ENCODE measurements around the gene SORBS1.

The SORBS1 gene

DNA sequence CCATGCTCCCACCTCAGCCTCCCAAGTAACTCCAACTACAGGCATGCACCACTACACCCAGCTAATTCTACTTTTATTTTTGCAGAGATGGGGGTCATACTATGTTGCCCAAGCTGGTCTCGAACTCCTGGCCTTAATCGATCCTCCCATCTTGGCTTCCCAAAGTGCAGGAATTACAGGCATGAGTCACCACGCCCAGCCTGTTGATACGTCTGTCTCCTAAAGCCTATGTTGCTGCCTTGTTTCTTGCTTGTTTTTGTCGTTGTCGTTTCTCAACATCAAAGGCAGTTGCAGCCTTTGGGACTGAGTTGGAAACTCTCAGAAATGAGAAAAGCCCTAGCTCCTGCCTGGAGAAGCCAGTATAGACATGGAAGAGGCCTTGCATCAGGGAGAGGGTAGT lies 49.9 kb downstream of the SORBS1 start:
- no peak for DNase-seq

DNA sequence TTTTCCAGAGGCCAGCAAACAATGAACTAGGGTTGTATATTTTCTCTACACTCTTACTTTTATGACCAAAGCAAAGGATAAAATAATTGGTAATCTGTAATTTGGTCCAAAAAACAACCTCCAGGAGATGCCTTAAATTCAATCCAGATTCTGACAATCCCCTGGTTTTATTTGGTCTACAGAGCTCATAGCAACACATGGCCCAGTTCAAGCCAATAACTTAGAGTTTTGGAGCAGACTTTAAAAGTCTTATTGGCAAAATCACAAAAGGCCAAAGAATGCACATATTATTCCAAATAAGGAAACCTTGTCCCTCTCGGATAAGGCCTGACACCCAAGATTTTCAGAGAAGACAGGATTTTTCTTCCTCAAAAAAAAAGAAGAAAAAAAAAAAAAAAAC lies 51.9 kb downstream of the SORBS1 start:
- no peak for DNase-seq

DNA sequence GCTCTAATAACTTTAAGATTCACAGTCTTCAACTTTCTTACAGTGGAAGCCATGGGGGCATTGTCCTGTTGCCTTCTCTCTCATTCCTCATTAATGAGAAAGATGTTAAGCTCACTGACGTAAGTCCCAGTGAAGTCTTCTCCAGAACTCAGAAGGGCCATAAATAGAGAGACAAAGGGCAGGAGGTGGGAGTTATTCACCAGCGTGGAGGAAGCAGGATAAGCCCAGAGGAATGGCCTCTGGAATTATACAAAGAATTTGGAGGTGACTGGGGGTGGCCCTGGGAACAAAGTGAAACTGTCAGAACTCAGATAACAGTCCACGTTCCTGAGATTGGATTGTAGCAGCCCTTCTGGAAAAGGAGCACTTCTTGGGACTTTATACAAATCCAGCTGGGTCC lies 52.4 kb downstream of the SORBS1 start:
- no peak for DNase-seq

DNA sequence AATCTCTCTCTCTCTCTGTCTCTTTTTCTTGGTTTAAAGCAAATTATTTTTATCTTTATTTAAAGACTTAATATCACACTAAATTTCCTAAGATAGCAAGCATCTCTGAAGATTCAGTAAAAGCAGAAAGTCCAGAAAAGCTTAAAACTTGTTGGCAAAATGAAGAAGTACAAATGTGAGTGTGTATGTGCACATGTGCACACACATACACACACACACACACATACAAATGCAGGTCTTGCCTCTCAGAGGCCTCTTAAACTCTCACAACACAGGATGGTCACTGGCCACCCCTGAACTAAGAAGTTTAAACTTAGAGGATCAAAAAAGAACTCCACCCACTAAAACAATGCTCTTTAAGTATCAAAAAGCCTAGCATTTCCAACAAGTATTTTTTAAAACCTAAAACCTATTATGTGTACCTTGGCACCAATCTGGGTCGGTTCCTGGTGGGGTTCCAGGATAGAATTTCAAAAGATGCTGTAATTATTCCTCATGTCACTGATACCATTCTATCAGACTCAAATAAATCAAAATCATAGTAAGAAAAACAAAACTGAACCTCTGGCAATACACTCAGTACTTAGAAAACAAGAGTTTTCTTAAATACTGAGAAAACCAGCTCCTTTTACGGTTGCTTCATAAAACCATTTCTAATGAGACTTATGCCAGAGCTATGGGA lies 55.0 kb downstream of the SORBS1 start:
- DNase-seq = no peak

DNA sequence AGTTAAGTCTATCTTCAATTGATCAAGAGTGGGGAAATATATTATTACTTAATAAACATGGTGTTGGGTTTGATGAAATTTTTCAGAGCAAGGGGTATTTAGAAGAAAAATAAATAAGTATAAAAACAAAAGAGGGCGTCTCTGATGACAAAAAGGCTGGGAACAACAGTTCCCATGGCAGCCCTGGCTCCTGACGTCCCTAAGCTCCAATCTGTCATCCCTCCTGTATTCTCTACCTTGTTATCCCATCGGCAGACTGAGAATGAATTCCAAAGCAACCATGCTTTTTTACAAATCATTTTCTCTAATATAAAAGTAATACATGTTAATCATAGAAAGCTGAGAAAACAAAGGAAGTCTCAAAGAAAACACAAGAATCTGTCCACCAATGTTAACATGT lies 55.5 kb downstream of the SORBS1 start:
- DNase-seq = no peak

DNA sequence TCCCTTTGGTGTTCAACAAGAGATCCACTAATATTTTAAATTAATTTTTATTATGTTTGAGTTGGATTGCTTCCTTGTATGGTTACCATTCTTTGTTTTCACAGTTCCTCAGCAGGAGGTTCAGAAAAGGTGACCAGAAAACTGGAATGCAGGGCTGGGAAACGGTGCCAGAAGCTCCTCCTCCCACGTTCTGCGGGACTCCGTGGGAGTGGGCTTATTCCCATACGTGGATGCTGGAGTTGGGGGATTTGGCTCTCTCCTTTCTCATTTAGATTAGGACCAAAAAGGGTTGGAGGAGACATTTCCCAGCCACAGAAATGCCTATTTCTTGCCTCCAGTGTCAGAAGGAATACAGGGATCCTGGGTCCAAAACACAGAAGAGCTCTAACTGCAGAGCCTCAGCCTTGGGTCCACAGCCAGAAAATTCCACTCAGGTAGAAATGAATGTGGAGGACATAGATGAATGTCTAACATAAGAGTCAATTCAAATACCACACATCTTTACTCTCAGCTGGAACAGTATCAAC lies 56.0 kb downstream of the SORBS1 start:
- DNase-seq = no peak

DNA sequence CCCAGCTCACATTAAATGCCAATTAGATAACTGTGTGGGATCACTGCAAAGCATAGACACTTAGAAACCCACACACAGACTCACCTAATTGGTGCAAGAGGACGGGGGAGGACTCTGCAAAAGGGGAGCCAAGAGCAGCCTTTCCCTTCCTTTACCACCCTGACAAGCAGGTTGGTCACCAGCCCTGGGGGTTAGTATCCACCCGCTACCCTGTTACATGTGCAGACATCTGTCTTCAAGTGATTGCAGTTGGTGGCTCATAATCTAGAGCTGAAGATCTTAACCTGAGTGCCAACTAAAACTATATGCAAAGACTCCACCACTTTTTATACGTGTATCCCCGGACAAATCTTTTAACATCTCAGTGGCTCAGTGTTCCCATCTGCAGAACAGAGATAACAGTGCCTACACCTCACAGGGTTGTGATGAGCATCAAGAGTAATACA lies 56.9 kb downstream of the SORBS1 start:
- no peak for DNase-seq

DNA sequence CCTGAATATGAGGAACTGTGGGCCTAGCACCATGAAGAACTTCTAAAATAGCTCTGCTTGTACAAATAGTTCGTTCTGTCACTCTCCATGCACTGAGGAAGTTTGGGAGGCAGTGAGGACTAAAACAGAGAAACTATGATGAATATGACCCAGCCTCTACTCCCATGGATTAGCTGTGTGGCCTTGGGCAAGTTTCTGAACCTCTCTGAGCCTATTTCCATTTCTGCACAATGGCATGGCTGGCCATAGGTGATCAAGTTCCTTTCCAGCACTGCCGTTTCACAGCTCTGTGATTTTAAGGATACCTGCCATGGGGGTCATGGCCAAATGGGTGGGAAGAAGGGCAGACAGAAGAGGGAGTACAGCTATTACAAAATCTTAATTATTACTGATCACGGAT lies 57.6 kb downstream of the SORBS1 start:
- no peak for DNase-seq

DNA sequence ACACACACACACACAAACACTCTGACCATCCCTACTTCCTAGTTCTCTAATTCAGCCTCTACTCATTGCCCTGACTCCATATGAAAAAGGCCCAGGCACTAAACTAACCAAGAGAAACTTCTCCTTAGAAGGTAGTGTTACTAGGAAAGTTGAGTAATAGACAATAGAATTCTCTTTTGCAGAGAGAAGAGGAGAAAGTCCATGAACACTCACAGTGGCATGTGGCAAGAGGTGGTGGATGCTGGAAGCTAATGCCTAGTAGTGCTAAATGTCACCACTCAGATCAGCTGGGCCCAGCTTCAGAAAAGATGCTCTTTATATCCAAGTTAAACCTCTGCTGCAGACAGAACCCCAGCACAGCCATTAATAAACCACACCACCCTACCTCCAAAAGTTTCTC lies 58.2 kb downstream of the SORBS1 start:
- no peak for DNase-seq

DNA sequence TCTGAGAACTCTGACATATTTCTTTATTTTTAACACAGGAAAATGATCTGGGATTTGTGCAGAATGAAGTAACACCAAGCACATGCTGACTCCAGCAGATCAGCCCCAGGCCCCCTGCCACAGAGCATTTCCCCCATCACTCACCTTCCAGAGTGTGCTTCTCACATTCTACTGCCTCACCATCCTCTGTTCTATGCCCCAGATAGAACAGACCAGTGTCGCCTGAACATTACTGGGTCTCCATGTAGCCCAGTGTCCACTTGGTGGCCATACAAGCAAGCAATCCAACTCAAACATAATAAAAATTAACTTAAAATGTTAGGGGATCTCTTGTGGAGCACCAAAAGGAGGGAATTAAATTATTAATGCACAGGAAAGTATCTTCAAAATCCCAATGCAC lies 58.8 kb downstream of the SORBS1 start:
- DNase-seq = no peak

DNA sequence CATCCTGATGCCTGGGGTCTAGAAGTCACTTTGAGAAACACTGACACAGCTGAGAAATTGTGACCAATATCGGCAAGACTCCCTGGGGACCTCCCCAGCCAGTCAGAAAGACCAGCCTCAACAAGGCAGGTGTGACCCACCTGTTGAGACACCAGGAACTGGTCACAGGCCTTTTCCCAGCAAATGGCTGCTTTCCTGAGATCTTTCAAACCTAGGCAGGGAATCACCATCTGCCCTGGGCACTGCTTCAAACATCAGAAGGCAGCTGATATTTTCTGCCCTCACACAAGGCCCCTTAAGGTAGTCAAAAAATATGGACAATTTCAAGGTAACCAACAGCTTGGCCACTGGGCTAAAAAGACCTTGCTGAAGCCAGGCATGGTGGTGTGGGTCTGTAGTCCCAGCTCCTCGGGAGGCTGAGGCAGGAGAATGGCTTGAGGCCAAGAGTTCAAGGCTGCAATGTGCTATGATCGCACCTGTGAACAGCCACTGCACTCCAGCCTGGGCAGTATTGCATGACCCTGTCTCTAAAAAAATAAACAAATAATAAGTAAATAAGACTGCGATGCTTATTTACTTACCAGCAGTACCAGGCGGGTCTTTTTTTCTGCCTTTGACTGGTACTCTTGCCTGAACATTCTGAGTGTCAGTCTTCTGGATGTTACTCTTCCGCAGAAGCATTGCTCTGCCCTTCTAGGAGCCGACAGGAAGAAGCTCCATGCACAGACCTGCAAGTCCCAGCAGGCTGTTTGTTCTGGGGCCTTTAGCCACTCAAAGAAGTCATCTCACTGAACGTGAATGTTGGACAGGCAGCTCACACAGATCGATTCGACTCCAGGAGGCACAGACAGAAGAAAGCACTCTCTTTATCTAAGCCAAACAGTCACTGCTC lies 59.7 kb downstream of the SORBS1 start:
- DNase-seq = no peak

DNA sequence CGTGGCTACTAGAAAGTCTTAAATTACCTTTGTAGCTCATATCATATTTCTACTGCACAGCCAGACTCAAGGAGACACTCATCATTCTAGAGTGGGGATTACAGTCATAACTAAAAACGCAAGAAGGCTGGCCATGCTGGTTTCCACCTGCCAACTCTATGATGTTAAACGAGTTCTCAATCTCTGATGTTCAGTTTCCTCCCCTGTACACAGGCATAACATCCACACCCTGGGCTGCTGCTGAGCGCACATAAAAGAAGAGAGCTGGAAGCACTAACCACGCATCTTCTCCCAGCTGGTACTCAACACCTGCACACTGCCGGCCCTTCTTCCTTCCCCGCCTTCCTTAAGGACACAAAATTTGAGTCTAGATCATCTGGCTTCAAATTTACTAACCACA lies 60.5 kb downstream of the SORBS1 start:
- no peak for DNase-seq

DNA sequence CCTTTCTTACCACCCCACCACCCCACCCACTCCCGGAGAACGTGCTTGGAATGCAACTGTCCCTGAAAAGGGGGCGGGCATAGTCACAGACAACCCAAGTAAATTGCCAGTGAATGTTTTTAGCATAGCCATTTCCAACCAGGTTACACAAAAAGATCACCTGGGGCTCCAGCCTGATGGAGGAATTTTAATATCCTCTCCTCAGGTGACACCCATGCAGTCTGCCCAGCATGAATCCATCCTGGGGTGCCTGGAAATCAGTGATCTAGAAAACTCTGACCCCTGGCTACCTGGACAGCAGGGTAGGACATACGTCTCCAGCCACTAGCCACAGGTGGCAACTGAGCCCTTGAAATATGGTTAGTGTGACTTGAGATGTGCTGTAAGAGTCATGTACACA lies 61.1 kb downstream of the SORBS1 start:
- DNase-seq = no peak

DNA sequence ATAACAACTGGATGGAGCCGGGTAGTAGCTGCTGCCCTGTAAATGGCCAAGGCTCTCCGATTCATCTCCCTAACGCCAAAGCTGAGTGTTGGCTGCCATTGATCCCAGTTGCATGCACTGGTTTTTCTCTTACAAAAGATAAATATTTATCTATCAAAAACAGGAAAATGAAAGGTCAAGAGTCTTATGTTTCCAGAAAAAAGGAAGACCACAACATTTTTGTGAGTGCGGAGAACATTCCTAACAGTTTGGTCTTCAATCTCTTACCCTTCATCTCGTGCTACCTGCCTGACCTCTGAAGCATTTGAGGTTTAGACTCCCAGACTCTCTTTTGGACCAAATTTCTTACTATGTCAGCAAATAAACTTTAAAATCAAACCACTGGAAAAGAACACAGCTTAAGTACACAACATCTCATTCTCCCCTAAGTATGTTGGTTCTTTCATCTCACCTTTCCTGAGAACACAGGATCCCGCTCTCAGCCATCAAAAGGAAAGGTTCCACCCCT lies 61.6 kb downstream of the SORBS1 start:
- no peak for DNase-seq

DNA sequence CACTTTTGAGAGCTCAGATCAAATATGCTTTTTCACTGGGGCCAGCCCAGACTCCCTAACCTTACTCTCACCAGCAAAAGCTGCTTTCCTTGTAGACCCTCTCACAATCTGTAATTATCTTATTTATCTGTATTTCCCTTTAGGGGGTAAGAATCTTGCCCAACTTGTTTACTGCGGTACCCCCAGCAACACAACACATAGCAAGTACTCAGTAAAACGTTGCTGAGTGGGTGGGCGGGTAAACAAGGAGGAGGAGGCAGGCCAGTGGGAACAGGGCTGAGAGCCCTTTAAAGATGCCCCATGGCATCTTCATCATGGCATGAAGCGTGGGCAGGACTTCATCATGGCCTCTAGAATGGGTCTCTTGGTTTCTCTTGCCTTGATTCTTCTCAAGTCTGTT lies 64.2 kb downstream of the SORBS1 start:
- no peak for DNase-seq

DNA sequence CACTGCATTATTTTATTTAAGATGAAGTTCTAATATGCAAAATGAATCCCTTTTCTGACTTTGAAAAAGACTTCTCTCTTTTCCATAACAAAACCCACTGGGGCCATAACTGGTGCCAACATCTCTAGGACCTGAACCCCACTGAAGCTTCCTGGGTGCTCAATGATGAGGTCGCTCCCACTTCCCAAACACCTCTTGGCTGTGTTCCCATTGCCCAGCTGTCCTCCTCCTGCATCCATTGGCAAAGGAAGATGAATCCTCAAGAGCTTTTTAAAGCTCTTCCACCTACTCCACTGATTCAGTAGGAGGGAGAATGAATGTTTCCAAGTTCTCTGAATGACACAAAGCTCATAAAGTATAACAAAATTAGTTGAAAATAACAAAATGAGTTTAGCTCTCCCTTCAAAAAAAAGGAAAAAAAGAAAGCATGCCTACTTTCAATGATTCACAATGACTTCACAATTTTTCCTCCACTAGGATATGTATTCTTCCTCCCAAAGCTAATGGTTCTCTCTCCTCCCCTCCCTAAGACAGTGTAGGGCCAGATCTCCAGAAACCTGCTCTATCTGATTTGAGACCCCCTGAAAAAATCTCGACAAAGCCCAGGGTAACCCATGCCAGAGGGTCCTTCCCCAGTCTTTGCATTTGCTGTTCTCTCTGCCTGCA lies 64.8 kb downstream of the SORBS1 start:
- DNase-seq = no peak

DNA sequence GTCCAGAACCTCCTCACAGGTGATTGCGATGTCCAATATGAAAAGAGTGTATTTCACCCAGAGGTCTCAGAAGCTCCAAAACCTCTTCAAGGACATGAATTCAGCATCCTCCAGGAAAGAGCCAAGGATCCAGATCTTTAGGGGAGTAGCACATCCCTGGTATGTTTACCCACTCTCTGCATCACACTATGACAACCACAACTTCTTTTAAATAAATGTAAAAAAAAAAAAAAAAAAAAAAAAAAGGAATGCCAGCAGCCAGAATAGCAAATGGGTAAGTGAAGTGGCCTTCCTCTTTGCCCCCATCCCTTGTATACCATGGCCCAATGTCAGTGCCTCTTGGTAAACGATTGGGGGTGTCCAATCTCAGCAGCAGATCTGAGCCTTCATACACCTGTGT lies 67.3 kb downstream of the SORBS1 start:
- DNase-seq = no peak

DNA sequence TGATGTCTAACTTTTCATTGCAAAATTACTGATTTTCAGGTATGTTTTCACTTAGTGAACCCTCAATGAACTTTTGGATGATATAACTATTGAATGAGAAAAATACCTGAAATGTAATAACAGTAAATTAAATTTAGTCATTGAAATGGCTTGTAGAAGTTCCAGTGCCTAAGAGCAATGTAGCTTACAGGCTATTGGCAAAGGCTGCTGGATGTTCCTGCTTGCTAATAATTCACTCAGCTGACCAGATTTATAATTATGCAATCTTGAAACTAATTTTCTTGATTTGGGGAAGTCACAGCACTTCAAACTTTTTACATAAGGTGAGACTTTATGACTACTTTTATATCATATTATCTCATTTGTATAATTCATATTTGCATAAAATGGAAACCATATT lies 73.2 kb downstream of the SORBS1 start:
- no peak for DNase-seq

DNA sequence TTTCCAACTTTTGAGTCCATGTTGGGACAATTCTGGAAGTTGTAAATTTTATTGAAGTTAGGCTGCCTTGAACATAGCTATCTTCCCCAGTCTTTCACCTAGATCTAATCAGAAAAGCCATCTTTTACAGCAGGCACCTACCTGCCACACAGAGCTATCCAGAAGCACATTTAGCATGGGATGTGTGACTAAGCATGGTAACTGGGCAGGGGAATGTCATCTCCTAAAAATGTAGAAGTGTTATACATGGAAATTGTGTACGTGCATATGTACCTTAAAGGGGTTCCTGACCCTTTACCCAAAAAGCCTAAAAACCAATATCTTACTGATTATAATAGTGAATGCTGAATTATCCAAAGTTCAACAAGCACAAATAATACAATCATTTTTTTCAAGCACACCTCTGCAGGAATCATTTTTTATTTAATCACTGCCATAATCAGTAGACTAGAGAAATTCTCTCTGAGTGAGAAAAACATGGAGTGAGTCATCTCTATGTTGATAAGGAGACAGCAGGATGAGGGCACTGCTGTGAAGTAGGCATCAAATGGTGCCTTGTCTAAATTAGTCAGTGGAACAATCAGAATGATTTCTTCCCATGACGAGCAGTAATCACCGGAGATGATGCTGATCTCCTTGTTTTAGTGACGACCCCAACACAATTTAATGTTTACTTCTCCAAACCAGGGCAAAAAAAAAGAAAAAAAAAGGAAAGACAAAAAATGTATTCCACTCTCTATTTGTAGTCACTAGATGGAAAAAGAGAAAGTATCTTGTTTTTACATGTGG lies 75.9 kb downstream of the SORBS1 start:
- DNase-seq = no peak

DNA sequence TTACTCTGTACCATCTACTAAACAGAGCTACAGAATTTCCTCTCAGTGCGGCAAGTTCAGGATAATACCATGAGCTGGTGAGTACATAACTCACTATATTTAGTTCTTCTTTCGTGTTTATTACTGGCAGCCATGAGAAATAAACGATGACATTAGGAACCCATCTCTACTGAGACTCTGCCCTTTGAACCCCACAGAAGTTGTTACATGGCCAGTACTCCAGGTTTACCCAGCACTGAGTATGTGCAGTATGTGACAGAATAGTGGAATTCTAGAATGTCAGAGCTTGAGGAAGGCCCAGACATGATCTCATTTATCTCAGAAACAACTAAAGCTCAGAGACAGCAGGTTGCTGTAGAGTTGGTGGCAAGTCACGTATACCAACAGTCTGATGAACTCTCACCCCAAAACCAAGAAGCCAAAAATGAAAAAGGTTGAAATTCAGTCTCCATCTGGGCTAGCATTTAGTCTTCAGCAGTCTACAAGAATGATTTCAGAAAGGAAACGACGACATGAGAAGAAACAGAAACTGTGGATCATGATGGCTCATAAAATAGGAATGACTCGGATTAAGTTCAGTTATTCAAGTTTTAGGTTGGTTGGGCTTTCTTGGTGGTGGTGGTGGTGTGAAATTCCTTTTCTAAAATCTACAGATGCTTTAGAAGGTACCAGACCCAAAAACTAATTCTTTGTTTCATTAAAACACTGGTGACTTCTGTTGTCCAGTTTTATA lies 78.5 kb downstream of the SORBS1 start:
- no peak for DNase-seq

DNA sequence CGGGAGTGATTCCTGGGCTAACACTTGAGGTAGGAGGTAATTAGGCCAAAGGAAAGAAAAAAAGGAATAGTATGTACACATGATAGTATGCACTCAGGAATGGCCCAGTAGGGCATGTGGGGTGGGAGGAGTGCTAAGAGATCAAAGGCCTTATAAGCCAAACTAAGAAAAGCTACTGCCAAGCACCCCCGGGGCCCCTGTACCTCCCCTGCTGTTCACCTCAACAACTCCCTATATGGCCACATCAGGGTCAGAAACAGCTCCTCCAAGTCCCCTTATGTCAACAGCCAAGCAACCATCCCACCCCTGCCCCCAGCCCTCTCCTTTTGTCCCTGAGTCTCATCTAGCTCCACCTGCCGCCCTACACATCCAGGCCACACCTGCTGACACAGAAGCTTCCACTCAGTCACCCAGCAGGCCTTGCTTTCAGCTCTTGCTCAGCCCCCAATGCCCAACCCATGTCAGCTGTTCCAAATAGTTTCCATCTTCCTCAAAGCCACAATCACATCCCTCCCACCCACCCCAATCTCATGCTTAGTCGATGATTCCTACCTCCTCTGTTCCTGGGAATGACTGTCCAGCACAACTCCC lies 80.2 kb downstream of the SORBS1 start:
- no peak for DNase-seq

Data from CD4-positive, alpha-beta T cell treated with Interleukin-1 beta for 1 hour (primary cell).